ENCODE results near the gene ZG16. TPM values are rescaled to one million over a fixed set of nuclear protein-coding genes. Genes with fewer than 3 reads are reported as not detected.

The ZG16 gene
- total RNA-seq, 1 experiment from 2014 or later: 0.07 TPM

- intact Hi-C loops (cut with micrococcal nuclease): no loop called here
- Histone ChIP-seq H2AFZ (ENCODE audit: low read depth, low read length, poor library complexity, severe bottlenecking) (no peak overlapping the region), H4K20me1 (ENCODE audit: insufficient read depth) (no peaks in the 10 kb centered on the region), H3K27me3 (ENCODE audit: insufficient read depth, low read length) (no peaks in the 10 kb centered on the region), H3K79me2 (ENCODE audit: insufficient read depth, low read length) (no peaks in the 10 kb centered on the region), H3K9ac (ENCODE audit: low read length) (no peak overlapping the region), H3K9me2 (ENCODE audit: insufficient read depth) (no peaks in the 10 kb centered on the region), H3K27ac (ENCODE audit: low read depth, low read length) (no peak overlapping the region), H3K4me3 (replicated peaks in 1 of 2; ENCODE audit: low read depth in 1 of 2, low read length in 2 of 2) (no peak overlapping the region), H3K36me3 (ENCODE audit: control insufficient read depth in 1 of 2, insufficient read depth in 2 of 2, low read length in 2 of 2) (no peaks in the 10 kb centered on the region), H3K4me2 (ENCODE audit: low read length) (no peak overlapping the region), H3K4me1 (ENCODE audit: control insufficient read depth in 1 of 2, insufficient read depth in 2 of 2, low read length in 2 of 2) (peaks cover 14 to 18% of the 10 kb centered on the region in 2 experiments), H3K9me3 (ENCODE audit: control insufficient read depth in 1 of 2, insufficient read depth in 1 of 2, low read depth in 1 of 2, low read length in 2 of 2) (no peaks in the 10 kb centered on the region)
- ChIA-PET CTCF (interaction anchor here (1.1 kb wide), 1 partner anchor 40 kb away, joined by 3 read pairs; no protein-coding TSS in a partner anchor), POLR2A (interaction anchor here (0.6 kb wide), 1 partner anchor 17 kb away, joined by 4 read pairs; no protein-coding TSS in a partner anchor), RAD21 (ENCODE audit: low non-redundant PET in 1 of 2, low total read pairs in 2 of 2, uncharacterized antibody in 2 of 2, unreplicated experiment in 2 of 2) (no interaction called here)
- TF ChIP-seq CBX3 (IDR thresholded peaks at IDR 0.05; ENCODE audit: low read depth) (no peak), SIN3A (IDR thresholded peaks at IDR 0.05; ENCODE audit: low read depth) (no peak), CTCF (IDR thresholded peaks at IDR 0.05 in 2 of 3, conservative IDR thresholded peaks at IDR 0.05 in 1 of 3; ENCODE audit: borderline replicate concordance in 1 of 3, insufficient read depth in 1 of 3, low read depth in 2 of 3, low read length in 2 of 3) (no peak), ELF1 (IDR thresholded peaks at IDR 0.05; ENCODE audit: borderline replicate concordance, low read depth) (no peak), EZH2phosphoT487 (IDR thresholded peaks at IDR 0.05; ENCODE audit: borderline replicate concordance) (no peak), POLR2AphosphoS5 (IDR thresholded peaks at IDR 0.05; ENCODE audit: low read depth, low read length) (no peak), FOSL1 (IDR thresholded peaks at IDR 0.05; ENCODE audit: low read depth) (no peak), EZH2 (IDR thresholded peaks at IDR 0.05) (no peak), SP1 (IDR thresholded peaks at IDR 0.05; ENCODE audit: low read depth) (no peak), RAD21 (IDR thresholded peaks at IDR 0.05; ENCODE audit: low read depth) (no peak), TCF7L2 (IDR thresholded peaks at IDR 0.05; ENCODE audit: borderline replicate concordance, extremely low read depth, insufficient read depth, insufficient read length) (no peak), EGR1 (IDR thresholded peaks at IDR 0.05; ENCODE audit: low read depth) (no peak), ZFX (IDR thresholded peaks at IDR 0.05) (no peak), CEBPB (IDR thresholded peaks at IDR 0.05; ENCODE audit: low read depth) (no peak), ATF3 (IDR thresholded peaks at IDR 0.05) (no peak), ZBTB33 (IDR thresholded peaks at IDR 0.05; ENCODE audit: extremely low read depth, insufficient replicate concordance, low read length) (no peak), ZNF274 (IDR thresholded peaks at IDR 0.05; ENCODE audit: low read depth, low read length) (no peak), MAX (IDR thresholded peaks at IDR 0.05) (no peak)
- ATAC-seq (no peak), DNase-seq (ENCODE audit: low read depth, low spot score) (no peak)
- no TSS peak for BruUV-seq (replicated peaks)
These were observed 8.5 kb upstream of the ZG16 start for GRCh38 chr16:29769507-29769906.
